Hematopoietic multipotent progenitor cell treated with erythropoietin and hydrocortisone succinate and interleukin-3 and kit ligand, for 15 days (in vitro differentiated cells): ENCODE measurements around the gene CMIP.

ENCODE experiments used
- DNase-seq: peaks from one replicate; pipeline ENCODE4 v3.0.0-alpha.2; 2015; ENCODE audit warnings: low spot score

The CMIP gene

DNA sequence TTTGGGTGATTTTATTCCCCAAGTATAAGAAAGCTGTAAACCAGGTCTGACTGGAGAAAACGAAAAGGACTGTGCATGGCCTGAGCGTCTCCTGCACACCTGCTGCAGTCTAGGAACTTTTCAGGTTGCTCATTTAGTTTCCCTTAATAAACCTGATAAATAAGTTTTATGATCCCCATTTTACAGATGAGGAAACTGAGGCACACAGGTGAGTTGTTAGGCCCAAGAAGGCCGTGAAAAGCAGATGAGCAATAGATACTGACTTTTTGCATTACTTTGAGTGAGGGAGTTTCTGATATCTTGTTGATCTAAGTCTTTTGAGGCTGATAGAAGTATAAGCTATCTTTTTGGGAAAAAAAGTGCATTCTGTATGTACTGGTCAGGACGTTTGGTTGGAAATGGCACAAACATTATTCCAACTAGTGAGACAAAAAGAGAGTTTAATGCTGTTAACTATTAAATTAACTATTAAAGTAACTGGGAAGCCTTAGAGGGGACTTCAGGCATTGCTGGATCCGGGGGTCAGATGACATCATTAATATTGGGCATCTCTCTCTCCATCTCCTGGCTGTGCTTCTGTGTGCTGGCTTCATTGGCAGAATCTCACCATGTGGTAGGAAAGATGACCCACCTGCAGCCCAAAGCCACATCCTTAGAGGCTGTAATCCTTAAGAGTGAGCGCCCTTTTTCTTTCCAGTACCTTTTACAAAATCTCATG is 163.4 kb downstream of the CMIP start:
- DNase-seq, result no peak

DNA sequence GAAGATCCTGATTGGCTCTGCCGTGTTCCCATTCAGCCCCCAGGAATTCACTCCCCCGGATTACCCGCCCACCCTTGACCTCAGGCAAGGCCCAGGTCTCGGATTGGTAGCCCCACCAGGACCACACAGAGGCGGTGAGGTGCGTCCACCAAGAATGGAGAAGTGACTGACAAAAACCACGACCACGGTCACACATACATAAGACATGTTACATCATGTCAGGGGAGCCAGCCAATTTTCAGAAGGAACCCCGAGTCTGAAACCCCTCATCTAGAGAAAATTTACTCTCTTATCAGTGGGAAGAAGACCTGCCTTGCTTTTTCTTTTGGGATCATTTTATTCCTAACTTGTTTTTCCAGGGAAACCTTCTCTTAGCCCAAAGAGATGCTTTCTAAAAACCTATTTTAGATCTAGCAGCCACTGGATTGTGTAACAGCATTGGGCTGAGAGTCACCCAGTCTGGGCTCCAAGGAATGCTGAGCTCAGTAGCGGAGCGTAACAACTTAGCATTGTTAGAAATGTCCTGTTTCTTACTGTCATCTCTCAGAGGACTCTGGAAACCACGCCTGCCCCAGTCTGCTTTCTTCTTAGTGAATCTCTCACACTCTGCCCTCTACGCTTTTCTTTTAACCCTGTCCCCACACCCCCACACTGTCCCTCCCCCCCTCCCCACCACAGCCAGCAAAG is 164.1 kb downstream of the CMIP start:
- DNase-seq, result no peak

- DNase-seq, result no peak
Measured at GRCh38 chr16:81609323-81609892, 164.8 kb downstream of the CMIP start.

DNA sequence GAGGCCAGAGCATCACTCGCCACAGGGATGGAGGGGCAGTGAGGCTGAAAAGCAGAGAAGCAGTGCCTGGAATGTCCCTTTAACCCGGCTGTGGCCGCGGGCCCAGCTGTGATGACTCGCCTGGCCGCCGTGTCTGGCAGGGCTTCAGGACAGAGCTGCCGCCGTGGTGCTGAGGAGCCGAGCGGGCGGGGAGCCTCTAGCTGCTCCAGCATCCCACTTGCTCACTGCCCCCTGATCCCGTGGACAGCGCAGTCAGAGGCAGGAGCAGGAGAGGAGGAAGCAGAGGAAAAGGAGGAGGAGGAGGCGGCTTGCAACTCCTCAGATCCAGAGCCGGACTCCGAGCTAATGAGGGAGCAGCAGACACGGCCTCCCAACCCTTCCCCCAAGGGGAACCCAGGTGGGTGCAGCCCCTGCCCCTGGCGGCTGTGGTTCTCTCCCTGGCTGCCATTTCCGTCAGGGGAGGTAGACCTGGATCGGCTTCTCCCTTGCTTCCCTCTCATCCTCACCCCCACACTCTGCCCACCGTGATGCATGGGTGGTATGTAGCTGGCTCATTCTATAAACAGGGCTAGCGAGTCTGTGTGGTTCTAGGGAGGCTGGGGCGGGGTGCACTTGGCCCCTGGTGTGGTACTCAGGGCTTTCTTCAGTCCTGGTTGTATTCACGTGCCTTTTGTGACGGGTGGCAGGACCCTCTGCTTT is 165.7 kb downstream of the CMIP start:
- no peak for DNase-seq

- DNase-seq, result no peak
Measured at GRCh38 chr16:81610936-81611335, 166.3 kb downstream of the CMIP start.

DNA sequence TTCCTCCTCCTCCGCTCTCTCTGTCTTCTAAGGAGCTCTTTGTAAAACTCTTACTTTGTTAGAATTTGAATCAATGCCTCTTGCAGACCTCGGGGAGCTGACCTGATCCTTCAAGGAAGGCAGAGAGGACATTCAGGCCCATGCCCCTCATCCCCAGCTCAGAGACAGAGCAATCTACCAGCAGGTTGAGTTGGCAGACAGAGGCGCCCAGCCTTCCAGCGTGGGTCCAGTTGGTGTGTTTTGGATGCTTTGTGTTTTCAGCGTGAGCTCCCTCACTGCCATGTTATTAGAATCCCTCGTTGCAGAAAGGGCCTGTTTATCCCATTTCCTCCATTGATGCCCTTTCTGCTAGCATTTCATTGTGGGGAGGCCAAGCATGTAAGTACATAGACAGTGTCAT is 167.1 kb downstream of the CMIP start:
- no peak for DNase-seq

GRCh38 chr16:81612351-81613163 is 167.9 kb downstream of the CMIP start:
- DNase-seq, result no peak

GRCh38 chr16:81614171-81614570 is 169.6 kb downstream of the CMIP start:
- no peak for DNase-seq

- DNase-seq, result no peak
Measured at GRCh38 chr16:81614654-81615359, 170.2 kb downstream of the CMIP start.

DNA sequence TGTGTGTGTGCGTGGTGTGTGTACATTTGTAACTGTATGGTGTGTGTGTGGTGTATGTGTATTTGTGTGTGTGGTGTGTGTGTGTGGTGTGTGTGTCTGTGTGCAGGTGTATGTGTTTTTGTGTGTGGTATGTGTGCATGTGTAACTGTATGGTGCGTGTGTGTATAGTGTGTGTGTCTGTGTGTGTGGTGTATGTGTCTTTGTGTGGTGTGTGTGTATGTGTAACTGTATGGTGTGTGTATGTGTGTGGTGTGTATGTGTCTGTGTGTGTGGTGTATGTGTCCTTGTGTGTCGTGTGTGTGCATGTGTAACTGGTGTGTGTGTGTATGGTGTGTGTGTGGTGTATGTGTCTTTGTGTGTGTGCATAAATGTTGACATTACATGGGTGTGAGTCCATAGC is 170.8 kb downstream of the CMIP start:
- no peak for DNase-seq

- DNase-seq, result no peak
Measured at GRCh38 chr16:81615833-81616232, 171.2 kb downstream of the CMIP start.

DNA sequence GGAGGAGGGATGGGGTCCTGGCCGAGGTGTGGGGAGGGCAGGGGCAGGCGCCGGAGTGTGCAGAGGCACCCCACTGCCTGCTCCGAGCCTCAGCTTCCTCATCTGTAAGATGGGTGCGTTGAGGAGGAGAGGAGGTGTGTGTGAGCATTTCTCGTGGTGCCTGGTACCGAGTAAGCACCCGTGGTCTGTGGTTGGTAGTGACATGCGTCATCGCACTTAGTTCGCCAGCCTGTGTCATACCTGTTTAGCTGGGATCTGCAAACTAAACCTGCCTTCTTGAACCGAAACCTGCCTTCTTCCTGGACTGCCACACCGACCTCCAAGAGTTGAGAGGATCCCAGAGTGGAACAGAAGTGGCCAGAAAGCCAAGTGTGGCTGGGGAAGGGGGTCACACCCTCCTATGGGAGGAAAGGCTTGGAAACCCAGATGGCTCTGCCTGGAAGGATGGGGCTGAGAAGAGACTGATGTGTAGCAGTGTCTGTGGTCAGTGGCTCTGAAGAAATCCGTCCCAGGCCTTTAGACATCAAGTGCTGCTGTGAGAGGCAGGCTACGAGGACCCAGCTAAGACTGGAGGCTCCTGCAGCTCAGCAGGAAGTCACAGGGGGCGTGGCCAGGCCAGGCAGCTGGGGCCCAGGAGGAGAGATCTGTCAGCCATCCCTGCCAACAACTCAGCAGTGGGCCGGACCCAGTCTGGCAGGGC is 171.9 kb downstream of the CMIP start:
- DNase-seq, result no peak

- DNase-seq, result no peak
Measured at GRCh38 chr16:81617021-81617346, 172.4 kb downstream of the CMIP start.

GRCh38 chr16:81618187-81618586 is 173.6 kb downstream of the CMIP start:
- no peak for DNase-seq

- no peak for DNase-seq
Measured at GRCh38 chr16:81618661-81619060, 174.1 kb downstream of the CMIP start.

- no peak for DNase-seq
Measured at GRCh38 chr16:81620029-81620428, 175.4 kb downstream of the CMIP start.

DNA sequence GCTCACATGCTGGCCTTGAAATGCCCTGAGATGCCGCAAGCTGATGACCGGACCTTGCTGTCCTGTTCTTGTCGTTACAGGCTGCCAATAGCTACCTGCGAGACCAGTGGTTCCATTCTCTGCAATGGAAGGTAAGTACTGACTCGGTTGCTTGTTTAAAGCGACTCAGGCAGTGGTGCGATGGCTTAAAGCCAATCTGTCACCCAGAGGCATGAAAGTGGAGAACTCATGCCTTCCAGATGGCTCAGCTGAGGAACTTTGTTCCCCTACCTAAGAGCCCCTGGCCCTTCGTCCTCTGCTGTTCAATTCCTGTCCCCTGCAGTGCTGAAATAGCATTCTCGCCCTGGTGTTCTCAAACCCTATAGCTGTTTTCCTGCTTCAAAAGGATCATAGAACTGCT is 176.2 kb downstream of the CMIP start:
- DNase-seq, result no peak

DNA sequence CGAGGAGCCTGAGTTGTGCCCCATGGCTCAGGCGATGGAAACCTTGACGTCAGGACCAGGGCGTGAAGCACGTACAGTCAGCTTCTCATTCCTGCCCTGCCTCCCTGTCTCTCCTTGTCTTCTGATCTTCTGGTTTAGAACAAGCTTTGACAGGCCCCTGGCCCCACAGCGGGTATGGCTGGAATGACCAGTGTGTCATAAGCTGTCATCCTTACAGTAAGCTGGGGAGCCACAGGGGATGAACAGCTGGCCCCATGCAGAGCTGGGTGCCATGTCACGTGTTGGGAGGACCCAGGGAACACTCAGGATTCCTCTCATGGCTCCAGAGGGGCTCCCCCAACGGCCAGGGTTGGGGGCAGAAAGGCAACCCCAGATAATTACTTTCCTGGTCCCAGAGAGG is 176.9 kb downstream of the CMIP start:
- DNase-seq, result no peak

DNA sequence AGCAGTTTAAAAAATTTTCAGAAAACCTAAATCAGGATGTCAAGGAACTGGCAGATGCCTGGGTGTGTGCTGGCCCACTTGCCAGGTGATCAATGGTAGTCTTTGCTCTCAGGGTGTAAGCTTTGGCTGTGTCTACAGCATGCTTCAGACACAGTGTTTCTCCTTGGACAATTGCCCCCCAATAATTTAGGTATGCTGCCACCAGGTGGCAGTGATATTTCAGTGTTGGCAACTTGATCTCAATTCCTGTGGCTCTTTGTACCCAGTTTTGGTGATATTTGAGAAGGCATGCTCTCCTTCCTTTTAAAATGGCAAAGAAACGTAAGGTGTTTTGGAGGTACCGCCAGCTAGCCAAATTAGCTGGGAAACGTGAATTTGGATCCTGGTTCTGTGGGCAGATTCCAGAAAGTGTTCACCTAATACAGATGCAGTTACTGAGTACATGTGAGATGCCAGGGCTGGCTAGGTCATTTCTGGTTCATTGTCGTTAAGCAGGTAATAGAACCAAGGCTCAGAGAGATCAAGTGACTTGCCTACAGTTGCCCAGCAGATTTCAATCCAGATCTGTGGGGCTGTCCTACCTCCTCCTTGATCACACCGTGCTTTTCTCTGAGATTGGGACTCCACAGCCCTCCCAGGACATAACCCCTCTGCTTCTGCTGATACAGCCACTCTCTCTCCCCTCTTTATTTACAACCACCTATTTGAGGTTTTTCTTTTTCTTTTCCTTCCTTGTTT is 178.9 kb downstream of the CMIP start:
- DNase-seq, result peak; percentile 88

- DNase-seq, result peak; percentile 50
Measured at GRCh38 chr16:81624403-81624759, 179.8 kb downstream of the CMIP start.
